ENCODE results near the gene TEX11.

Gene TEX11

GRCh38 chrX:70921709-70922352 lies 13.3 kb upstream of the TEX11 start:
- Histone ChIP-seq H3K4ac (ENCODE audit: low read depth, low read length) (no peak overlapping the region), H4K12ac (ENCODE audit: low read depth, low read length) (no peak overlapping the region), H2BK12ac (ENCODE audit: low read length) (no peak overlapping the region), H3K14ac (ENCODE audit: low read length) (no peak overlapping the region), H2BK120ac (ENCODE audit: insufficient read depth, low read length, poor library complexity) (no peak overlapping the region), H3K4me2 (ENCODE audit: low read length) (no peak overlapping the region), H3K18ac (ENCODE audit: low read length) (no peak overlapping the region), H3K9me3 (ENCODE audit: insufficient read depth, low read depth, low read length) (no peaks in the 10 kb centered on the region), H3K4me1 (ENCODE audit: control insufficient read depth in 1 of 2, insufficient read depth in 2 of 2, low read length in 2 of 2) (no peaks in the 10 kb centered on the region), H4K8ac (ENCODE audit: low read depth, low read length) (no peak overlapping the region), H2AFZ (ENCODE audit: insufficient read depth, low read length, poor library complexity) (no peak overlapping the region), H3K79me1 (ENCODE audit: low read length) (no peaks in the 10 kb centered on the region), H3K4me3 (ENCODE audit: low read depth, low read length) (no peak overlapping the region), H3K36me3 (ENCODE audit: control insufficient read depth in 1 of 2, insufficient read depth in 2 of 2, low read length in 2 of 2) (no peaks in the 10 kb centered on the region), H3K23ac (ENCODE audit: low read length) (no peak overlapping the region), H2BK5ac (ENCODE audit: low read depth, low read length, poor library complexity) (no peak overlapping the region), H4K91ac (ENCODE audit: low read depth, low read length) (no peak overlapping the region), H3K27me3 (ENCODE audit: insufficient read depth, low read length) (no peaks in the 10 kb centered on the region), H3K9ac (ENCODE audit: low read length) (no peak overlapping the region), H2AK5ac (ENCODE audit: low read length) (no peak overlapping the region), H3K79me2 (ENCODE audit: control insufficient read depth, insufficient read depth, low read length, poor library complexity) (no peaks in the 10 kb centered on the region), H3K27ac (ENCODE audit: low read depth, low read length) (no peak overlapping the region)
- DNase-seq = no peak
- no CpG with 5 or more reads among the region's 3 CpGs for WGBS (ENCODE audit: extremely low coverage, insufficient coverage, insufficient read length)

GRCh38 chrX:70916754-70917153 lies 8.2 kb upstream of the TEX11 start:
- Histone ChIP-seq H2BK120ac (ENCODE audit: insufficient read depth, low read length, poor library complexity) (no peak overlapping the region), H3K4me1 (ENCODE audit: control insufficient read depth in 1 of 2, insufficient read depth in 2 of 2, low read length in 2 of 2) (no peaks in the 10 kb centered on the region), H2BK5ac (ENCODE audit: low read depth, low read length, poor library complexity) (no peak overlapping the region), H4K8ac (ENCODE audit: low read depth, low read length) (no peak overlapping the region), H3K18ac (ENCODE audit: low read length) (no peak overlapping the region), H4K12ac (ENCODE audit: low read depth, low read length) (no peak overlapping the region), H3K23ac (ENCODE audit: low read length) (no peak overlapping the region), H3K79me1 (ENCODE audit: low read length) (no peaks in the 10 kb centered on the region), H3K4me2 (ENCODE audit: low read length) (no peak overlapping the region), H3K27me3 (ENCODE audit: insufficient read depth, low read length) (no peaks in the 10 kb centered on the region), H2AFZ (ENCODE audit: insufficient read depth, low read length, poor library complexity) (no peak overlapping the region), H3K9me3 (ENCODE audit: insufficient read depth, low read depth, low read length) (no peaks in the 10 kb centered on the region), H2AK5ac (ENCODE audit: low read length) (no peak overlapping the region), H3K14ac (ENCODE audit: low read length) (no peak overlapping the region), H3K79me2 (ENCODE audit: control insufficient read depth, insufficient read depth, low read length, poor library complexity) (no peaks in the 10 kb centered on the region), H3K4me3 (ENCODE audit: low read depth, low read length) (no peak overlapping the region), H4K91ac (ENCODE audit: low read depth, low read length) (no peak overlapping the region), H3K4ac (ENCODE audit: low read depth, low read length) (no peak overlapping the region), H3K9ac (ENCODE audit: low read length) (no peak overlapping the region), H2BK12ac (ENCODE audit: low read length) (no peak overlapping the region), H3K36me3 (ENCODE audit: control insufficient read depth in 1 of 2, insufficient read depth in 2 of 2, low read length in 2 of 2) (no peaks in the 10 kb centered on the region), H3K27ac (ENCODE audit: low read depth, low read length) (no peak overlapping the region)
- WGBS (ENCODE audit: extremely low coverage, insufficient coverage, insufficient read length) = no CpG with 5 or more reads among the region's 4 CpGs
- DNase-seq = no peak

GRCh38 chrX:70907900-70908299 lies 611 bp downstream of the TEX11 start:
- H3K4me2 ChIP-seq (ENCODE audit: low read length) = no peak overlapping the region
- H2AK5ac ChIP-seq (ENCODE audit: low read length) = no peak overlapping the region
- no peak overlapping the region for H3K27ac ChIP-seq (ENCODE audit: low read depth, low read length)
- H3K18ac ChIP-seq (ENCODE audit: low read length) = no peak overlapping the region
- no peak for DNase-seq
- H2BK12ac ChIP-seq (ENCODE audit: low read length) = no peak overlapping the region
- no peak overlapping the region for H3K14ac ChIP-seq (ENCODE audit: low read length)
- no peaks in the 10 kb centered on the region for H3K79me1 ChIP-seq (ENCODE audit: low read length)
- no peaks in the 10 kb centered on the region for H3K4me1 ChIP-seq (ENCODE audit: control insufficient read depth in 1 of 2, insufficient read depth in 2 of 2, low read length in 2 of 2)
- no CpG with 5 or more reads among the region's 11 CpGs for WGBS (ENCODE audit: extremely low coverage, insufficient coverage, insufficient read length)
- H4K8ac ChIP-seq (ENCODE audit: low read depth, low read length) = no peak overlapping the region
- no peak overlapping the region for H3K4ac ChIP-seq (ENCODE audit: low read depth, low read length)
- H3K9ac ChIP-seq (ENCODE audit: low read length) = no peak overlapping the region
- no peak overlapping the region for H2AFZ ChIP-seq (ENCODE audit: insufficient read depth, low read length, poor library complexity)
- no peak overlapping the region for H4K91ac ChIP-seq (ENCODE audit: low read depth, low read length)
- H3K9me3 ChIP-seq (ENCODE audit: insufficient read depth, low read depth, low read length) = no peaks in the 10 kb centered on the region
- H2BK120ac ChIP-seq (ENCODE audit: insufficient read depth, low read length, poor library complexity) = no peak overlapping the region
- H3K23ac ChIP-seq (ENCODE audit: low read length) = no peak overlapping the region
- H3K4me3 ChIP-seq (ENCODE audit: low read depth, low read length) = no peak overlapping the region
- no peak overlapping the region for H4K12ac ChIP-seq (ENCODE audit: low read depth, low read length)
- no peaks in the 10 kb centered on the region for H3K36me3 ChIP-seq (ENCODE audit: control insufficient read depth in 1 of 2, insufficient read depth in 2 of 2, low read length in 2 of 2)
- no peaks in the 10 kb centered on the region for H3K27me3 ChIP-seq (ENCODE audit: insufficient read depth, low read length)
- no peak overlapping the region for H2BK5ac ChIP-seq (ENCODE audit: low read depth, low read length, poor library complexity)
- no peaks in the 10 kb centered on the region for H3K79me2 ChIP-seq (ENCODE audit: control insufficient read depth, insufficient read depth, low read length, poor library complexity)

- Histone ChIP-seq H3K79me1 (ENCODE audit: low read length) (no peaks in the 10 kb centered on the region), H2BK5ac (ENCODE audit: low read depth, low read length, poor library complexity) (no peak overlapping the region), H3K4me2 (ENCODE audit: low read length) (no peak overlapping the region), H2BK12ac (ENCODE audit: low read length) (no peak overlapping the region), H3K9ac (ENCODE audit: low read length) (no peak overlapping the region), H4K91ac (ENCODE audit: low read depth, low read length) (no peak overlapping the region), H2BK120ac (ENCODE audit: insufficient read depth, low read length, poor library complexity) (no peak overlapping the region), H3K4ac (ENCODE audit: low read depth, low read length) (no peak overlapping the region), H3K4me1 (ENCODE audit: control insufficient read depth in 1 of 2, insufficient read depth in 2 of 2, low read length in 2 of 2) (no peaks in the 10 kb centered on the region), H3K27ac (ENCODE audit: low read depth, low read length) (no peak overlapping the region), H3K23ac (ENCODE audit: low read length) (no peak overlapping the region), H4K12ac (ENCODE audit: low read depth, low read length) (no peak overlapping the region), H3K4me3 (ENCODE audit: low read depth, low read length) (no peak overlapping the region), H2AK5ac (ENCODE audit: low read length) (no peak overlapping the region), H3K27me3 (ENCODE audit: insufficient read depth, low read length) (no peaks in the 10 kb centered on the region), H3K14ac (ENCODE audit: low read length) (no peak overlapping the region), H3K36me3 (ENCODE audit: control insufficient read depth in 1 of 2, insufficient read depth in 2 of 2, low read length in 2 of 2) (no peaks in the 10 kb centered on the region), H4K8ac (ENCODE audit: low read depth, low read length) (no peak overlapping the region), H3K18ac (ENCODE audit: low read length) (no peak overlapping the region), H3K79me2 (ENCODE audit: control insufficient read depth, insufficient read depth, low read length, poor library complexity) (no peaks in the 10 kb centered on the region), H3K9me3 (ENCODE audit: insufficient read depth, low read depth, low read length) (no peaks in the 10 kb centered on the region), H2AFZ (ENCODE audit: insufficient read depth, low read length, poor library complexity) (no peak overlapping the region)
- no CpG with 5 or more reads among the region's 7 CpGs for WGBS (ENCODE audit: extremely low coverage, insufficient coverage, insufficient read length)
- no peak for DNase-seq
Measured at GRCh38 chrX:70901465-70901864, 7.0 kb downstream of the TEX11 start.
